A549 (cell line): Measurements from ENCODE around the gene GGT5. TPM values are rescaled to one million over a fixed set of nuclear protein-coding genes. Genes with fewer than 3 reads are reported as not detected.
A peak's percentile ranks its signal among the peaks of the same experiment; 100 is the strongest.

Experiments
- ATAC-seq, 2 experiments: fragments of 200-7000 bp in 1 of 2; fragments of >200 bp in 1 of 2; cut with Nextera tagmentation in 1 of 2; cut with Tn5 transposase in 1 of 2; 3 replicates each; pipeline versions ENCODE4 v1.8.0 to v1.9.1; 2018 to 2020; ENCODE audit warnings: mild to moderate bottlenecking in 1 of 2, moderate library complexity in 1 of 2
- CTCF ChIA-PET: fragments of 300-600 bp; sonication (Branson Sonifier 250); formaldehyde crosslinking; extraction: SDS; loops from one replicate; lab custom pipeline; 2021; ENCODE audit warnings: antibody characterized with exemption, inconsistent platforms; lab: Yijun Ruan, JAX
- POLR2A ChIA-PET: fragments of 350-600 bp; formaldehyde crosslinking; extraction: SDS; loops from one replicate; lab custom pipeline; 2021; ENCODE audit warnings: antibody characterized with exemption, inconsistent platforms; lab: Yijun Ruan, JAX
- DNase-seq, 2 experiments: peaks; one replicate each; pipeline versions ENCODE4 v3.0.0 to v3.0.0-alpha.2; 2011 to 2016; ENCODE audit warnings: low read depth in 1 of 2, low spot score in 1 of 2
- FAIRE-seq: peaks from 2 replicates; lab custom pipeline; 2011; peaks lifted over from hg19 to GRCh38; lab: Jason Lieb, UNC
- H3K27ac ChIP-seq, 2 experiments: fragments of >200 bp; sonication (Bioruptor Twin); formaldehyde crosslinking; 3 replicates each; pipeline ENCODE4 v1.5.1; 2016 to 2017
- H3K4me1 ChIP-seq: fragments of >200 bp; sonication (Bioruptor Twin); formaldehyde crosslinking; 3 replicates; pipeline ENCODE4 v1.6.1; 2016
- H3K4me2 ChIP-seq: fragments of >200 bp; sonication (Bioruptor Twin); formaldehyde crosslinking; 3 replicates; pipeline ENCODE4 v1.6.1; 2016
- H3K4me3 ChIP-seq: fragments of >200 bp; sonication (Bioruptor Twin); formaldehyde crosslinking; 3 replicates; pipeline ENCODE4 v1.5.1; 2016
- H3K9me3 ChIP-seq: fragments of >200 bp; sonication (Bioruptor Twin); formaldehyde crosslinking; 3 replicates; pipeline ENCODE4 v1.6.1; 2016
- CHD4 ChIP-seq: fragments of 200-600 bp; sonication (generic); IDR thresholded peaks from 2 replicates; pipeline ENCODE4 v1.6.1; 2016; ENCODE audit warnings: antibody characterized with exemption, mild to moderate bottlenecking, borderline replicate concordance
- EHMT2 ChIP-seq: fragments of 200-600 bp; sonication (generic); IDR thresholded peaks from 2 replicates; pipeline ENCODE4 v1.6.1; 2016; ENCODE audit warnings: antibody characterized with exemption, low read depth, mild to moderate bottlenecking, moderate library complexity
- EP300 ChIP-seq, 2 experiments: fragments of >200 bp; sonication (Bioruptor Twin); formaldehyde crosslinking; IDR thresholded peaks; 2 replicates in 1 of 2; 3 replicates in 1 of 2; pipeline ENCODE4 v1.6.1; 2016 to 2017
- ESRRA ChIP-seq: fragments of 150-350 bp; IDR thresholded peaks from 2 replicates; pipeline ENCODE4 v1.6.1; 2014; ENCODE audit warnings: mild to moderate bottlenecking, low read length, borderline replicate concordance
- HEYL ChIP-seq: fragments of 250-450 bp; sonication (Bioruptor Pico); IDR thresholded peaks from 2 replicates; pipeline ENCODE4 v1.8.0; 2021; ENCODE audit warnings: mild to moderate bottlenecking, moderate library complexity
- POLR2AphosphoS2 ChIP-seq: conservative IDR thresholded peaks from 2 replicates; pipeline ENCODE4 v1.6.1; 2012; ENCODE audit warnings: low read length, improper control_type of control experiment, inconsistent platforms
- RCOR1 ChIP-seq: fragments of 150-350 bp; IDR thresholded peaks from 2 replicates; pipeline ENCODE4 v1.6.1; 2014; ENCODE audit warnings: antibody characterized with exemption, low read length, low read depth
- REST ChIP-seq: fragments of 200-600 bp; sonication (generic); IDR thresholded peaks from 2 replicates; pipeline ENCODE4 v1.6.1; 2016; ENCODE audit warnings: antibody characterized with exemption, mild to moderate bottlenecking, moderate library complexity
- RFX5 ChIP-seq: fragments of 450-650 bp; IDR thresholded peaks from 2 replicates; pipeline ENCODE4 v1.7.1; 2014; ENCODE audit warnings: antibody characterized with exemption, mild to moderate bottlenecking, moderate library complexity
- SMC3 ChIP-seq: fragments of >200 bp; sonication (Bioruptor Twin); formaldehyde crosslinking; IDR thresholded peaks from 3 replicates; pipeline ENCODE4 v1.6.1; 2018; ENCODE audit warnings: inconsistent platforms
- SREBF2 ChIP-seq: fragments of 450-650 bp; IDR thresholded peaks from 2 replicates; pipeline ENCODE4 v1.6.1; 2014; ENCODE audit warnings: mild to moderate bottlenecking, moderate library complexity
- USF2 ChIP-seq: fragments of 450-650 bp; IDR thresholded peaks from 2 replicates; pipeline ENCODE4 v1.6.1; 2014; ENCODE audit warnings: antibody characterized with exemption
- WGBS: methylation state at CpG from one replicate; pipeline ENCODE4 v1.1.6; 2017; ENCODE audit errors: missing lambda C conversion rate; 5-methylcytosine and 5-hydroxymethylcytosine counted together
- polyA plus RNA-seq, 4 experiments: library from polyadenylated mRNA; depleted of rRNA in 3 of 4; stranded (reverse); fragments of >200 nt; fragmentation: RNase III in 1 of 4; extraction: RNeasy Plus Mini Kit Qiagen cat#74134 plus additional on column Dnase treatment in 1 of 4; gene quantifications; 2 replicates in 3 of 4; 3 replicates in 1 of 4; pipeline ENCODE4 v1.2.3, GENCODE V29; 2011 to 2017
- TF ChIP-seq, protein P1 (sequence below): fragments of 250-450 bp; sonication (Bioruptor Pico); IDR thresholded peaks from 2 replicates; pipeline ENCODE4 v1.5.0; 2020; ENCODE audit warnings: low read depth, mild to moderate bottlenecking, moderate library complexity
- TF ChIP-seq, protein P2 (sequence below): fragments of 250-450 bp; sonication (Bioruptor Pico); IDR thresholded peaks from 2 replicates; pipeline ENCODE4 v1.5.0; 2021; ENCODE audit warnings: mild to moderate bottlenecking, moderate library complexity, borderline replicate concordance
- TF ChIP-seq, protein P3 (sequence below): fragments of >200 bp; sonication (Bioruptor Twin); formaldehyde crosslinking; IDR thresholded peaks from 3 replicates; pipeline ENCODE4 v1.5.1; 2016
- TF ChIP-seq, protein P4 (sequence below): fragments of >200 bp; sonication (Bioruptor Twin); formaldehyde crosslinking; IDR thresholded peaks from 2 replicates; pipeline ENCODE4 v1.6.1; 2016

Gene GGT5
- polyA plus RNA-seq, 2 of the 4 experiments (the other 2 are of a cell fraction), result 2.5 to 3.1 TPM

DNA sequence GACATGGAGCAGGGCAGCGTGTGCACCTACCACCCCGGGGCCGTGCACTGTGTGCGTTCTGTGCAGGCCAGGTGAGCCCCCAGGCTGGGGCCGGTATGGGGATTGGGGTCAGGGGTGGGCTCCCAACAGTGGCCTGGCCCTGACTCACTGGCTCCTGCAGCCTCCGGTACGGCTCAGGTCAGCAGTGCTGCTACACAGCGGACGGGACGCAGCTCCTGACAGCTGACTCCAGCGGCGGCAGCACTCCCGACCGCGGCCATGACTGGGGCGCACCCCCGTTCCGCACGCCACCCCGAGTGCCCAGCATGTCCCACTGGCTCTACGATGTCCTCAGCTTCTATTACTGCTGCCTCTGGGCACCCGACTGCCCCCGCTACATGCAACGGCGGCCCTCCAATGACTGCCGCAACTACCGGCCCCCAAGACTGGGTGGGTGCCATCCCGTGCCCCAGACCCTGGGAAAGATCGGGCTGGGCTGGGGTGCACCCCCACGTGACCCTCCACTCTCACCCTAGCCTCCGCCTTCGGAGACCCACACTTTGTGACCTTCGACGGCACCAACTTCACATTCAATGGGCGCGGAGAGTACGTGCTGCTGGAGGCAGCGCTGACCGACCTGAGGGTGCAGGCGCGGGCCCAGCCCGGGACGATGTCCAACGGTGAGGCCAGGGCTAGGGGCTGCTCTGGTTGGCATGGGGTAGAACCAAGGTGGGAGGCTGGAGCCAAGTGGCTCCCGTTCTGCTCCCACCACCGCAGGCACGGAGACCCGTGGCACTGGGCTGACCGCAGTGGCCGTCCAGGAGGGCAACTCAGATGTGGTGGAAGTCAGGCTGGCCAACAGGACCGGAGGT is 59.2 kb downstream of the GGT5 start:
- Histone ChIP-seq H3K9me3 (no peaks in the 10 kb centered on the region), H3K27ac (peak overlapping the region in 1 of 2 experiments; percentile 96; a peak in 3 of 6 replicates), H3K4me3 (no peak overlapping the region), H3K4me2 (no peak overlapping the region), H3K4me1 (peaks cover 37% of the 10 kb centered on the region)
- no peak for DNase-seq
- ATAC-seq, result no peak
- WGBS, result 93% methylated on average over 21 of the region's 51 CpGs
- CTCF ChIA-PET, result interaction anchor here (0.6 to 1.9 kb wide), 3 partner anchors 10 to 166 kb away, joined by 3 to 9 read pairs (median 3); no protein-coding TSS in a partner anchor
- no peak for FAIRE-seq
- POLR2A ChIA-PET, result no interaction called here
- TF ChIP-seq, protein P1, sequence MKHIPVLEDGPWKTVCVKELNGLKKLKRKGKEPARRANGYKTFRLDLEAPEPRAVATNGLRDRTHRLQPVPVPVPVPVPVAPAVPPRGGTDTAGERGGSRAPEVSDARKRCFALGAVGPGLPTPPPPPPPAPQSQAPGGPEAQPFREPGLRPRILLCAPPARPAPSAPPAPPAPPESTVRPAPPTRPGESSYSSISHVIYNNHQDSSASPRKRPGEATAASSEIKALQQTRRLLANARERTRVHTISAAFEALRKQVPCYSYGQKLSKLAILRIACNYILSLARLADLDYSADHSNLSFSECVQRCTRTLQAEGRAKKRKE (CRISPR knock-in tag), result no peak
- TF ChIP-seq, protein P2, sequence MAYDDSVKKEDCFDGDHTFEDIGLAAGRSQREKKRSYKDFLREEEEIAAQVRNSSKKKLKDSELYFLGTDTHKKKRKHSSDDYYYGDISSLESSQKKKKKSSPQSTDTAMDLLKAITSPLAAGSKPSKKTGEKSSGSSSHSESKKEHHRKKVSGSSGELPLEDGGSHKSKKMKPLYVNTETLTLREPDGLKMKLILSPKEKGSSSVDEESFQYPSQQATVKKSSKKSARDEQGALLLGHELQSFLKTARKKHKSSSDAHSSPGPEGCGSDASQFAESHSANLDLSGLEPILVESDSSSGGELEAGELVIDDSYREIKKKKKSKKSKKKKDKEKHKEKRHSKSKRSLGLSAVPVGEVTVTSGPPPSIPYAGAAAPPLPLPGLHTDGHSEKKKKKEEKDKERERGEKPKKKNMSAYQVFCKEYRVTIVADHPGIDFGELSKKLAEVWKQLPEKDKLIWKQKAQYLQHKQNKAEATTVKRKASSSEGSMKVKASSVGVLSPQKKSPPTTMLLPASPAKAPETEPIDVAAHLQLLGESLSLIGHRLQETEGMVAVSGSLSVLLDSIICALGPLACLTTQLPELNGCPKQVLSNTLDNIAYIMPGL (CRISPR knock-in tag), result no peak
- TF ChIP-seq ESRRA (no peak), EP300 (IDR thresholded peaks at IDR 0.05) (no peak), REST (no peak), RFX5 (no peak), USF2 (no peak), SREBF2 (no peak), EHMT2 (no peak), SMC3 (no peak)

DNA sequence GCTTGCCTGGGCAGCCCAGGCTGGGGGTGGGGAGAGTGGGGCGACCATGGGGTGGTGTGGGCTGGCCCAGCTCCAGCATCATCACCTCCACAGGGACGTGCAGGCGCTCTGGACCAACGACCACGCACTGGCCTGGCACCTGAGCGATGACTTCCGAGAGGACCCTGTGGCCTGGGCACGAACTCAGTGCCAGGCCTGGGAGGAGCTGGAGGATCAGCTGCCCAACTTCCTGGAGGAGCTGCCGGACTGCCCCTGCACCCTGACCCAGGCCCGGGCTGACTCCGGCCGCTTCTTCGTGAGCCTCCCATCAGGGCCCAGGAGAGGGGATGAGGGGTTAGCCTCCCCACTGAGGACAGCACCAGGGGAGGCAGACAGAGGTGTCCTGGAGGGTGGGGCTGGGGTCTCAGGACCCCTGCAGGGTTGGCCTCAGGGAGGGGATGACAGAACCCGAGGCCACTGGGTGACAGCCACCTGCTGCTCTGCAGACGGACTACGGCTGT is 59.8 kb downstream of the GGT5 start:
- 81% methylated on average over 4 of the region's 16 CpGs for WGBS
- Histone ChIP-seq H3K9me3 (no peaks in the 10 kb centered on the region), H3K27ac (peak overlapping the region in 1 of 2 experiments; percentile 96; a peak in 3 of 6 replicates), H3K4me1 (peaks cover 34% of the 10 kb centered on the region), H3K4me3 (no peak overlapping the region), H3K4me2 (no peak overlapping the region)
- FAIRE-seq (no peak), DNase-seq (no peak), ATAC-seq (no peak)
- ChIA-PET POLR2A (no interaction called here), CTCF (interaction anchor here (1.9 kb wide), 1 partner anchor 62 kb away, joined by 9 read pairs; no protein-coding TSS in a partner anchor)
- TF ChIP-seq, protein P3, sequence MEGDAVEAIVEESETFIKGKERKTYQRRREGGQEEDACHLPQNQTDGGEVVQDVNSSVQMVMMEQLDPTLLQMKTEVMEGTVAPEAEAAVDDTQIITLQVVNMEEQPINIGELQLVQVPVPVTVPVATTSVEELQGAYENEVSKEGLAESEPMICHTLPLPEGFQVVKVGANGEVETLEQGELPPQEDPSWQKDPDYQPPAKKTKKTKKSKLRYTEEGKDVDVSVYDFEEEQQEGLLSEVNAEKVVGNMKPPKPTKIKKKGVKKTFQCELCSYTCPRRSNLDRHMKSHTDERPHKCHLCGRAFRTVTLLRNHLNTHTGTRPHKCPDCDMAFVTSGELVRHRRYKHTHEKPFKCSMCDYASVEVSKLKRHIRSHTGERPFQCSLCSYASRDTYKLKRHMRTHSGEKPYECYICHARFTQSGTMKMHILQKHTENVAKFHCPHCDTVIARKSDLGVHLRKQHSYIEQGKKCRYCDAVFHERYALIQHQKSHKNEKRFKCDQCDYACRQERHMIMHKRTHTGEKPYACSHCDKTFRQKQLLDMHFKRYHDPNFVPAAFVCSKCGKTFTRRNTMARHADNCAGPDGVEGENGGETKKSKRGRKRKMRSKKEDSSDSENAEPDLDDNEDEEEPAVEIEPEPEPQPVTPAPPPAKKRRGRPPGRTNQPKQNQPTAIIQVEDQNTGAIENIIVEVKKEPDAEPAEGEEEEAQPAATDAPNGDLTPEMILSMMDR, result no peak
- TF ChIP-seq HEYL (CRISPR knock-in tag), result no peak
- TF ChIP-seq RCOR1, result no peak
- TF ChIP-seq POLR2AphosphoS2, result no peak
- TF ChIP-seq, protein P4, sequence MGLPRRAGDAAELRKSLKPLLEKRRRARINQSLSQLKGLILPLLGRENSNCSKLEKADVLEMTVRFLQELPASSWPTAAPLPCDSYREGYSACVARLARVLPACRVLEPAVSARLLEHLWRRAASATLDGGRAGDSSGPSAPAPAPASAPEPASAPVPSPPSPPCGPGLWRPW, result no peak
- TF ChIP-seq SMC3, result no peak
- TF ChIP-seq CHD4, result no peak
